Subcutaneous abdominal adipose tissue (tissue), 5 donors: ENCODE data around the gene ARFGEF3.

Source experiments
- H3K27ac ChIP-seq: one replicate; pipeline ENCODE4 v1.7.0; 2013; ENCODE audit warnings: low read depth, mild to moderate bottlenecking, inconsistent platforms, low read length, moderate library complexity
- H3K27me3 ChIP-seq, 5 donors: one replicate each; pipeline ENCODE4 v1.7.0; 2013; ENCODE audit warnings: low read length in 5 of 5, inconsistent platforms in 1 of 5; ENCODE audit not compliant: control insufficient read depth in 5 of 5, insufficient read depth in 4 of 5
- H3K36me3 ChIP-seq, 5 donors: one replicate each; pipeline ENCODE4 v1.7.0; 2013; ENCODE audit warnings: low read length in 5 of 5; ENCODE audit not compliant: control insufficient read depth in 5 of 5, insufficient read depth in 5 of 5
- H3K4me1 ChIP-seq, 5 donors: one replicate each; pipeline ENCODE4 v1.7.0; 2013; ENCODE audit warnings: low read length in 5 of 5, mild to moderate bottlenecking in 3 of 5, moderate library complexity in 1 of 5; ENCODE audit not compliant: control insufficient read depth in 5 of 5, insufficient read depth in 5 of 5
- H3K4me3 ChIP-seq, 5 donors: one replicate each; pipeline ENCODE4 v1.7.0; 2013; ENCODE audit warnings: low read length in 5 of 5, low read depth in 1 of 5
- H3K9ac ChIP-seq, 5 donors: one replicate each; pipeline ENCODE4 v1.7.0; 2013; ENCODE audit warnings: low read length in 5 of 5, mild to moderate bottlenecking in 4 of 5, moderate library complexity in 3 of 5
- H3K9me3 ChIP-seq, 5 donors: one replicate each; pipeline ENCODE4 v1.7.0; 2013; ENCODE audit warnings: low read length in 5 of 5; ENCODE audit not compliant: control insufficient read depth in 5 of 5
- donor health status: healthy.
- donor health status: healthy.
- donor health status: healthy.
- donor health status: healthy.
- donor health status: healthy.

Gene ARFGEF3

DNA sequence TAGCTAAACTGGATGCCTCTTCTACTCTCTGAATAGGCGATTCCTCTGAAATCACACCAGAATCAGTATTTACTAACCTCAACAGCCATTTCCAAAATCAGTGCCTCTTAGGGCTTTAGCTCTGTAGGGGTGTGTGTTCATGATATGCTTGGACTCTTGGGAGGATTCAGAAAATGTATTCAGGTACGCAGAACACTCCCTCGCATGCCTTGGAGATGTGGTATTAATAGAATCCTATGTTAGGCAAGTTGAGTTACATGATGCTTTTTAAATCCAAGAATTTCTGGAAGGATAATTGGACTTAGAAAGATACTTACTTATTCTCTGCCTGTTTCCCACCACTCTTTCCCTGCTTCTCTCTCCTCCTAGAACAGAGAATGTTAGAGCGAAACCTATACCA is 88.3 kb downstream of the ARFGEF3 start:
- Histone ChIP-seq H3K4me1 (peaks cover 0 to 7% (median 3%) of the 10 kb centered on the region in 5 donors), H3K36me3 (peaks cover 0 to 3% (median 0%) of the 10 kb centered on the region in 5 donors), H3K27me3 (no peaks in the 10 kb centered on the region), H3K4me3 (no peak overlapping the region), H3K9ac (no peak overlapping the region), H3K9me3 (no peaks in the 10 kb centered on the region), H3K27ac (no peak overlapping the region)

GRCh38 chr6:138250513-138251247 is 88.9 kb downstream of the ARFGEF3 start:
- H3K4me3 ChIP-seq, result peak overlapping the region in 2 of 5 donors; percentile 29 to 36
- H3K36me3 ChIP-seq, result peaks cover 0 to 7% (median 0%) of the 10 kb centered on the region in 5 donors
- H3K9me3 ChIP-seq, result no peaks in the 10 kb centered on the region
- no peak overlapping the region for H3K27ac ChIP-seq
- peaks cover 0 to 7% (median 3%) of the 10 kb centered on the region in 5 donors for H3K4me1 ChIP-seq
- no peaks in the 10 kb centered on the region for H3K27me3 ChIP-seq
- no peak overlapping the region for H3K9ac ChIP-seq

DNA sequence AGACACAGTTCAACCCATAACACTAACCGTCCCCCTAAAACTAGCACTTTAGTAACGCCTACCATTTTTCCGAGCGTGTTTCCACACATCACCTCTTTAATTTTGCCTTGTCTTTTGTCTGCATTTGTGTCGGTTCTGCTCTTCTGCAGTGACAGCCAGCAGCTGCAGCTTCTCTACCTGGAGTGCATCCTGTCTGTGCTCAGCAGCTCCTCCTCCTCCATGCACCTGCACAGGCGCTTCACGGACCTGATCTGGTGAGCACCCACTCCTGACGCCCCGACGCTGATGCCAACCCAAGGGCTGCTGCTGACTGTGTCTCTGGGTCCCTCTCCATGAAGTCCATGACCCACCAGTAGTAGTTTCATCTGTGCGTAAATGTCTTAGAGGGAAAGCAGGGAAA is 92.0 kb downstream of the ARFGEF3 start:
- peaks cover 0 to 11% (median 0%) of the 10 kb centered on the region in 5 donors for H3K36me3 ChIP-seq
- no peak overlapping the region for H3K27ac ChIP-seq
- H3K4me1 ChIP-seq, result peaks cover 0 to 7% (median 3%) of the 10 kb centered on the region in 5 donors
- H3K27me3 ChIP-seq, result no peaks in the 10 kb centered on the region
- no peak overlapping the region for H3K4me3 ChIP-seq
- H3K9ac ChIP-seq, result no peak overlapping the region
- H3K9me3 ChIP-seq, result no peaks in the 10 kb centered on the region

DNA sequence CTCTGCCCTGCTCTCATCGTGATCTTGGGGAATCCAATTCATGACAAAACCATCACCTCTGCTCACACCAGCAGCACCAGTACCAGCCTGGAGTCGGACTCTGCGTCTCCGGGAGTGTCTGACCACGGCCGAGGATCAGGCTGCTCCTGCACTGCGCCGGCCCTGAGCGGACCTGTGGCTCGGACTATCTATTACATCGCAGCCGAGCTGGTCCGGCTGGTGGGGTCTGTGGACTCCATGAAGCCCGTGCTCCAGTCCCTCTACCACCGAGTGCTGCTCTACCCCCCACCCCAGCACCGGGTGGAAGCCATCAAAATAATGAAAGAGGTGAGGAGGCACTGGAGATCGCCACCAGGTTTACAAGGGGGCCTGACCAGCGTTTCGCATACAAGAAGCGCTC is 93.7 kb downstream of the ARFGEF3 start:
- H3K27me3 ChIP-seq, result no peaks in the 10 kb centered on the region
- peaks cover 0 to 11% (median 0%) of the 10 kb centered on the region in 5 donors for H3K36me3 ChIP-seq
- H3K27ac ChIP-seq, result no peak overlapping the region
- H3K4me1 ChIP-seq, result peaks cover 0 to 6% (median 3%) of the 10 kb centered on the region in 5 donors
- H3K9me3 ChIP-seq, result no peaks in the 10 kb centered on the region
- H3K9ac ChIP-seq, result no peak overlapping the region
- H3K4me3 ChIP-seq, result no peak overlapping the region

DNA sequence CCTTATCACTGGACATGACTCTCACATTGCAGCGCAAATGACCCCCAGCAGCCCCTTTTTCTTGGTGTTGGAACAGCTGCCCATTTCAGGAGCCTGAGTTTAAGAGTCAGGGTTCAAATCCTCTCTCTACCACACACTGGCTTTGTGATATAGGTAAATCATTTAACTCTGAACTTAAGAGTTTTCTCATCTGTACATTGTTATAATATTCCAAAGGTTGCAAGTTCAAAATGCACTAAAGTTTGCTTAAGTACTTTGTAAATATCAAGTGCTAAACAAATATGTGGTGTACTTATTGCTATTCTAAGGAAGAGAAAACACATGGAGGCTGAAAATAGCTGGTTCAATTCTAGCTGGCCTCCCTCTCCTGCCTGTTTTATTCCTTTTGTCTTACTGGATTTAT is 95.9 kb downstream of the ARFGEF3 start:
- no peak overlapping the region for H3K4me3 ChIP-seq
- peaks cover 0 to under 1% (median 0%) of the 10 kb centered on the region in 5 donors for H3K27me3 ChIP-seq
- peaks cover 0 to 13% (median 0%) of the 10 kb centered on the region in 5 donors for H3K36me3 ChIP-seq
- H3K4me1 ChIP-seq, result no peaks in the 10 kb centered on the region
- no peak overlapping the region for H3K27ac ChIP-seq
- no peak overlapping the region for H3K9ac ChIP-seq
- no peaks in the 10 kb centered on the region for H3K9me3 ChIP-seq

GRCh38 chr6:138258197-138258596 is 96.5 kb downstream of the ARFGEF3 start:
- Histone ChIP-seq H3K27ac (no peak overlapping the region), H3K9me3 (no peaks in the 10 kb centered on the region)

GRCh38 chr6:138258991-138259390 is 97.3 kb downstream of the ARFGEF3 start:
- Histone ChIP-seq H3K9ac (no peak overlapping the region), H3K4me1 (no peaks in the 10 kb centered on the region), H3K9me3 (no peaks in the 10 kb centered on the region), H3K36me3 (peaks cover 0 to 14% (median 0%) of the 10 kb centered on the region in 5 donors), H3K27me3 (peaks cover 0 to 3% (median 0%) of the 10 kb centered on the region in 5 donors), H3K4me3 (no peak overlapping the region), H3K27ac (no peak overlapping the region)

More at GRCh38 chr6:138258197-138258596, 96.5 kb downstream of the ARFGEF3 start:
- Histone ChIP-seq H3K27me3 (peaks cover 0 to 3% (median 0%) of the 10 kb centered on the region in 5 donors), H3K36me3 (peaks cover 0 to 13% (median 0%) of the 10 kb centered on the region in 5 donors), H3K9ac (no peak overlapping the region), H3K4me1 (no peaks in the 10 kb centered on the region), H3K4me3 (no peak overlapping the region)

DNA sequence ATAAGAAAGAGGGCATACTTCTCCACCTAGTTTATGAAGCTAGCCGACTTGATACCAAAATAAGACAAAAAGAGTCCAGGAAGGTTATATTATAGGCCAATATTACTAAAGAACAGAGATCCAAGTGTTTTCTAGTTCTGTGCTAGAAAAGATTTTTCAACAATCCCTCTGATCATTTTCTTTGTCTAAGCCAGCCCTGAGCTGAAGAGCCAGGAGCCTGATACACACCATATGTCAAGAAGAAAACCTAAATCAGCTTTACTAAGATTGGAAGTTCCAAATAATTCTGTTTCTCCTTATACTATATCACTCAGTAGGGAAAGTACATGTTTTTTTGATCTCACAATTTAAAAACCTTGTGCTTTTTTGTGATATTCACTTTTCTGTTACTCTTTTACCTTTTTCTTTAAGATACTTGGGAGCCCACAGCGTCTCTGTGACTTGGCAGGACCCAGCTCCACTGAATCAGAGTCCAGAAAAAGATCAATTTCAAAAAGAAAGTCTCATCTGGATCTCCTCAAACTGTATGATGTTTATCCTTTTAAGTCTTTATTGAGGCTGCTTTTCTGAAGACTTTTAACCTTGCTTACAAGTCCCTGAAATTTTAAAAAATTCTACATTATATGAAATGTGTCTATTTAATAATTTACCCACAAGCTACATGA is 99.5 kb downstream of the ARFGEF3 start:
- Histone ChIP-seq H3K9me3 (no peaks in the 10 kb centered on the region), H3K27me3 (peaks cover 0 to 3% (median 0%) of the 10 kb centered on the region in 5 donors), H3K36me3 (peaks cover 0 to 6% (median 0%) of the 10 kb centered on the region in 5 donors), H3K4me3 (no peak overlapping the region), H3K27ac (no peak overlapping the region), H3K4me1 (no peaks in the 10 kb centered on the region), H3K9ac (no peak overlapping the region)

DNA sequence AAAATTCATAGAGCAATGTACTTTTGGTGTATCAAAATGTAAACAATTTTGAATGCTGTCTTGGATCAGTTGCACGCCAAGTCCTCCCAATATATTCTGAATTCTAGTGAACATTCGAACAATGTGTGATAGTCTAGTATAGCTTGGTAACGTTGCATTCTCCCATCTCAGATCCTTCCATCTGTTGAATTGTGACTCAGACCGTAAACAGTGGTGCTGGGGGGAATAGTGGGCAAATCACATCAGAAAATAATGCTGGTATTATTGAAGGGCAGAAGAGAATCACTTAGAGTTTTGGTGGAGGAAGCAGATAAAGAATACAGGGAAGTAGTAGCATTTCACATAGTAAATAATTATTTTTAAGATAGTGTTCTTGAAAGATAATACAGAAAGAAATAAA is 102.2 kb downstream of the ARFGEF3 start:
- peaks cover 0 to 3% (median 0%) of the 10 kb centered on the region in 5 donors for H3K27me3 ChIP-seq
- no peak overlapping the region for H3K9ac ChIP-seq
- H3K4me1 ChIP-seq, result no peaks in the 10 kb centered on the region
- no peak overlapping the region for H3K27ac ChIP-seq
- no peaks in the 10 kb centered on the region for H3K9me3 ChIP-seq
- peaks cover 0 to 6% (median 0%) of the 10 kb centered on the region in 5 donors for H3K36me3 ChIP-seq
- no peak overlapping the region for H3K4me3 ChIP-seq

- Histone ChIP-seq H3K9ac (no peak overlapping the region), H3K9me3 (no peaks in the 10 kb centered on the region), H3K27ac (no peak overlapping the region), H3K27me3 (peaks cover 0 to 4% (median 0%) of the 10 kb centered on the region in 5 donors), H3K4me3 (no peak overlapping the region), H3K36me3 (peaks cover 0 to 6% (median 0%) of the 10 kb centered on the region in 5 donors), H3K4me1 (no peaks in the 10 kb centered on the region)
Observed at GRCh38 chr6:138264372-138264880, 102.7 kb downstream of the ARFGEF3 start.
